ENCODE measurements around the gene OR13C5.
"Not testable (repeated sequence)": the region's sequence is repeated elsewhere in the genome, so short reads cannot be mapped to it uniquely, and the experiment has no call there.

Gene OR13C5

GRCh38 chr9:104599313-104599712 is at the start of gene OR13C5:
Gene OR13C5, minus strand, starts transcription at chr9:104599413. Its CDS starts 0 bp downstream, at chr9:104599413.
- DNase-seq, result not testable (repeated sequence)

- no peak for DNase-seq
Observed at GRCh38 chr9:104635456-104635855, 36.2 kb upstream of the OR13C5 start.

- no peak for DNase-seq
Observed at GRCh38 chr9:104633976-104634520, 34.8 kb upstream of the OR13C5 start.

GRCh38 chr9:104625964-104626363 is 26.8 kb upstream of the OR13C5 start:
- DNase-seq, result not testable (repeated sequence)

GRCh38 chr9:104618104-104618503 is 18.9 kb upstream of the OR13C5 start, which contains the start of gene OR13C9:
Gene OR13C9, minus strand, starts transcription at chr9:104618204. Its CDS starts 0 bp downstream, at chr9:104618204.
- no peak for DNase-seq

GRCh38 chr9:104617418-104617817 is 18.2 kb upstream of the OR13C5 start:
- DNase-seq, result no peak

GRCh38 chr9:104611213-104611612 is 12.0 kb upstream of the OR13C5 start:
- DNase-seq, result no peak

GRCh38 chr9:104608336-104608735 is 9.1 kb upstream of the OR13C5 start:
- DNase-seq, result no peak

- DNase-seq, result no peak
Observed at GRCh38 chr9:104606152-104606551, 6.9 kb upstream of the OR13C5 start.

- not testable (repeated sequence) for DNase-seq
Observed at GRCh38 chr9:104605527-104605926, 6.3 kb upstream of the OR13C5 start, which contains the start of gene OR13C2. Gene OR13C2, minus strand, starts transcription at chr9:104605627. Its CDS starts 0 bp downstream, at chr9:104605627.

- DNase-seq, result no peak
Observed at GRCh38 chr9:104604801-104605200, 5.6 kb upstream of the OR13C5 start.

- not testable (repeated sequence) for DNase-seq
Observed at GRCh38 chr9:104598749-104599148, 464 bp downstream of the OR13C5 start.

- no peak for DNase-seq
Observed at GRCh38 chr9:104589626-104590025, 9.6 kb downstream of the OR13C5 start.

GRCh38 chr9:104586496-104587180 is 12.6 kb downstream of the OR13C5 start:
- DNase-seq, result no peak

- no peak for DNase-seq
Observed at GRCh38 chr9:104580562-104580961, 18.7 kb downstream of the OR13C5 start.

GRCh38 chr9:104577263-104577662 is 21.9 kb downstream of the OR13C5 start:
- no peak for DNase-seq

GRCh38 chr9:104575456-104575855 is 23.8 kb downstream of the OR13C5 start:
- no peak for DNase-seq

GRCh38 chr9:104572612-104573011 is 26.6 kb downstream of the OR13C5 start:
- no peak for DNase-seq

- no peak for DNase-seq
Observed at GRCh38 chr9:104568868-104569267, 30.3 kb downstream of the OR13C5 start, which contains the start of gene OR13C8. Gene OR13C8, plus strand, starts transcription at chr9:104569168. Its CDS starts 0 bp downstream, at chr9:104569168.

GRCh38 chr9:104564358-104564757 is 34.9 kb downstream of the OR13C5 start:
- no peak for DNase-seq

GRCh38 chr9:104556830-104557634 is 42.2 kb downstream of the OR13C5 start:
- DNase-seq, result no peak

GRCh38 chr9:104555521-104555920 is 43.7 kb downstream of the OR13C5 start:
- no peak for DNase-seq

GRCh38 chr9:104553261-104553660 is 46.0 kb downstream of the OR13C5 start:
- no peak for DNase-seq
